Measurements from ENCODE around the gene NPBWR2.

DNA sequence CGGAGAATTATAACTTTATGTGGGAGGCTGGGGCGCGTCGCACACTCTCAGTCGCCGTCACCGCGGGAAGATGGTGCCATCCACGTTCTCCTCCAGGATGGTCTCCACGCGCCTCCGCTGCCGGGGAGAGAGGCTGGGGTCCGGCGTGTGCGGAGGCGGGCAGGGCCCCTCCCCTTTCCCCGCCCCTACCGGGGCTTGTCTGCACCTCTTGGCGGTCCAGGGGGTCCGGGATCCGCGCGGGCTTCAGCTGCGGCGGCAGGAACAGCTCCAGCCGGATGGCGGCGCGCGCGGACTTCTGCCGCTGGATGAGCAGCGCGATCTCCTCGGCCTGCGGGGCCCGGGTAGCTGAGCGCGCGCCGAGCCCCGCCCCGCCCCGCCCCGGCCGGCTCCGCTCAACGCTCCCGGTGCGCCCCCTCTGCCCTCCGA lies 24.0 kb downstream of the NPBWR2 start:
- TF ChIP-seq, protein P1, sequence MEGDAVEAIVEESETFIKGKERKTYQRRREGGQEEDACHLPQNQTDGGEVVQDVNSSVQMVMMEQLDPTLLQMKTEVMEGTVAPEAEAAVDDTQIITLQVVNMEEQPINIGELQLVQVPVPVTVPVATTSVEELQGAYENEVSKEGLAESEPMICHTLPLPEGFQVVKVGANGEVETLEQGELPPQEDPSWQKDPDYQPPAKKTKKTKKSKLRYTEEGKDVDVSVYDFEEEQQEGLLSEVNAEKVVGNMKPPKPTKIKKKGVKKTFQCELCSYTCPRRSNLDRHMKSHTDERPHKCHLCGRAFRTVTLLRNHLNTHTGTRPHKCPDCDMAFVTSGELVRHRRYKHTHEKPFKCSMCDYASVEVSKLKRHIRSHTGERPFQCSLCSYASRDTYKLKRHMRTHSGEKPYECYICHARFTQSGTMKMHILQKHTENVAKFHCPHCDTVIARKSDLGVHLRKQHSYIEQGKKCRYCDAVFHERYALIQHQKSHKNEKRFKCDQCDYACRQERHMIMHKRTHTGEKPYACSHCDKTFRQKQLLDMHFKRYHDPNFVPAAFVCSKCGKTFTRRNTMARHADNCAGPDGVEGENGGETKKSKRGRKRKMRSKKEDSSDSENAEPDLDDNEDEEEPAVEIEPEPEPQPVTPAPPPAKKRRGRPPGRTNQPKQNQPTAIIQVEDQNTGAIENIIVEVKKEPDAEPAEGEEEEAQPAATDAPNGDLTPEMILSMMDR (IDR thresholded peaks at IDR 0.05): peak; percentile 97
- TF ChIP-seq POLR2AphosphoS5 (IDR thresholded peaks at IDR 0.05; ENCODE audit: low read depth, low read length): no peak
